ENCODE measurements around the gene TRIB2. TPM values are rescaled to one million over a fixed set of nuclear protein-coding genes. Genes with fewer than 3 reads are reported as not detected.

Gene TRIB2
- 28.0 and 28.9 TPM in 2 replicates for total RNA-seq

- DNase-seq (ENCODE audit: low read depth), result peak; percentile 93
- no peak for TF ChIP-seq CTCF (IDR thresholded peaks at IDR 0.05; ENCODE audit: insufficient read depth, low read depth, low read length)
- peak within 1 kb of the TSS; percentile 93 for H3K4me3 ChIP-seq (ENCODE audit: low read depth, low read length)
These were observed at the start of gene TRIB2 for GRCh38 chr2:12716282-12717190. TSS of gene TRIB2 (plus strand) at chr2:12716936. CDS start at chr2:12718308, 1,372 bp downstream.

GRCh38 chr2:12669036-12669435 is 47.7 kb upstream of the TRIB2 start:
- no peak overlapping the region for H3K4me3 ChIP-seq (ENCODE audit: low read depth, low read length)
- no peak for DNase-seq (ENCODE audit: low read depth)
- TF ChIP-seq CTCF (IDR thresholded peaks at IDR 0.05; ENCODE audit: insufficient read depth, low read depth, low read length), result no peak

GRCh38 chr2:12672711-12673315 is 43.9 kb upstream of the TRIB2 start:
- TF ChIP-seq CTCF (IDR thresholded peaks at IDR 0.05; ENCODE audit: insufficient read depth, low read depth, low read length), result no peak
- no peak for DNase-seq (ENCODE audit: low read depth)
- no peak overlapping the region for H3K4me3 ChIP-seq (ENCODE audit: low read depth, low read length)

- no peak for TF ChIP-seq CTCF (IDR thresholded peaks at IDR 0.05; ENCODE audit: insufficient read depth, low read depth, low read length)
- H3K4me3 ChIP-seq (ENCODE audit: low read depth, low read length), result no peak overlapping the region
- DNase-seq (ENCODE audit: low read depth), result no peak
These were observed 42.0 kb upstream of the TRIB2 start for GRCh38 chr2:12674644-12675328.

GRCh38 chr2:12675352-12675795 is 41.4 kb upstream of the TRIB2 start:
- peak; percentile 21 for DNase-seq (ENCODE audit: low read depth)
- H3K4me3 ChIP-seq (ENCODE audit: low read depth, low read length), result no peak overlapping the region
- no peak for TF ChIP-seq CTCF (IDR thresholded peaks at IDR 0.05; ENCODE audit: insufficient read depth, low read depth, low read length)

- DNase-seq (ENCODE audit: low read depth), result no peak
- no peak for TF ChIP-seq CTCF (IDR thresholded peaks at IDR 0.05; ENCODE audit: insufficient read depth, low read depth, low read length)
- H3K4me3 ChIP-seq (ENCODE audit: low read depth, low read length), result no peak overlapping the region
These were observed 40.9 kb upstream of the TRIB2 start for GRCh38 chr2:12675801-12676200.
